ENCODE data around the gene PTDSS2.

Gene PTDSS2

DNA sequence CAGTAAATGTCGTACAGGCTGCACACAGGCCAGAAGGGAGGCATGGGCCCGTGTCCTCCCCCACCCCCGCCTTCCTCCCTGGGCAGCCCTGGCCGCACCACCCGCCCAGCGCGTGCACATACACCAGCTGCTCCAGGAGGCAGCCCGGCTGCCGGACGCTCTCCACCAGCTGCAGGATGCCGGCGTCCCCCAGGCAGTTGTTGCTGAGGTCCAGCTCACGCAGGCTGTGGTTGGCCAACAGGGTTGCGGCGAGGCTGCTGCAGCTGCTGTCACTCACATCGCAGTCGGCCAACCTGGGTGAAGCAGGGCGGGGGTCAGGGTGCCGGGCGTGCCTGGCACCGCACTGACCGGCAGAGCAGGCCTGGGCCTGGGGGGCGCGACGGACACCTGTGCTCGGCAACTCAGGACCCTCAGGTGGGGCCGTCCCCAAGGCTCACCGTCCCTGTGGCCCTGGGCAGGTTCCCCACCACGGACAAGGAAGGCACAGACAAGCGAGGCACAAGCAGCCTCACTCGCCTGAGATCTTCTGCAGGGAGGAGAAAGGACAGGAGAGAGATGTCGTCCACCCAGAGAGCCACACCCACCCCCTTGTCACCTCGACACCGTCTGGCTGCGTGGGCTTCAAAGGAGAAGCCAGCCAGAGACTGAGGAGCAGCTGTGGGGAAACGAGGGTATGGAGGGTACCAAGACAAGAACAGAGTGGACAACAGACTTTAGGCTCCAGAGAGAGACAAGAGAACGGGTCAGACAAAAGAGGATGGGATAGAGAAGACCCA lies 44.9 kb downstream of the PTDSS2 start:
- no peak for FAIRE-seq

DNA sequence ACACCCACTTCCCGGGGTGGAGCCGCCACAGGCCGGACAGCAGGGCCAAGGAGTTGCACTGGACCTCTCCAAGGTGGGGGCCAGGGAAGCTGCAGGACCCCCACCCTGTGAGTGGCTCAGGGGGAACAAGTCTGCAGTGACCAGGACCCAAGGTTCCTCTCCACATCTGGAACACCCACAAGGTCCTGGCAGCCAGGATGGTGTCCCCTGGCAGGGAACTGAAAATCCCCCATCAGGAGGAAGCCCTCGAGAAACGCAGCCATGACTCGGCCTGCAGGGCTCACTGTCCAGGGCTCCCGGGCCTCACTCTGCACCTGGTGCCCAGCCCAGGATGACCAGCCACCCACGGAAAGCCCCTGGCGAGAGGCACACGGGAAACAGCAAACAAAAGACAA lies 45.5 kb downstream of the PTDSS2 start:
- FAIRE-seq = no peak

DNA sequence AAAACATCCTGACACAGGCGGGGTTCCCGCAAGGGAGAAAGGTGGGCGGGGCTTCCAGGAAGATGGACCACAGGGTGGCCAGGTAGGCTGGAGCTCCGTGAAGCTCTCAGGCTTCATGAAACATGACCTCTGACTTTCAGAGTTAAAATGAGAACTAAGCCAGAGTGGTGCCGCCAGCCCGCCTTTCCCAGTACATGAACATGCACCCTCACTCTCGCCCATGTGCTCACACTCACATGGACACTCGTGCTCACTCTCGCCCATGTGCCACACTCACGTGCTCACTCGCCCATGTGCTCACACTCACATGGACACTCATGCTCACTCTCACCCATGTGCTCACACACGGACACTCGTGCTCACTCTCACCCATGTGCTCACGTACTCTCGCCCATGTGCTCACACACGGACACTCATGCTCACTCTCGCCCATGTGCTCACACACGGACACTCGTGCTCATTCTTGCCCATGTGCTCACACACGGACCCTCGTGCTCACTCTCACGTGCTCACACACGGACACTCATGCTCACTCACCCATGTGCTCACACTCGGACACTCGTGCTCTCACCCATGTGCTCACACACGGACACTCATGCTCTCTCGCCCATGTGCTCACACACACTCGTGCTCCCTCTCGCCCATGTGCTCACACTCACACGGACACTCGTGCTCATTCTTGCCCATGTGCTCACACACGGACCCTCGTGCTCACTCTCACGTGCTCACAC lies 46.9 kb downstream of the PTDSS2 start:
- no peak for FAIRE-seq

DNA sequence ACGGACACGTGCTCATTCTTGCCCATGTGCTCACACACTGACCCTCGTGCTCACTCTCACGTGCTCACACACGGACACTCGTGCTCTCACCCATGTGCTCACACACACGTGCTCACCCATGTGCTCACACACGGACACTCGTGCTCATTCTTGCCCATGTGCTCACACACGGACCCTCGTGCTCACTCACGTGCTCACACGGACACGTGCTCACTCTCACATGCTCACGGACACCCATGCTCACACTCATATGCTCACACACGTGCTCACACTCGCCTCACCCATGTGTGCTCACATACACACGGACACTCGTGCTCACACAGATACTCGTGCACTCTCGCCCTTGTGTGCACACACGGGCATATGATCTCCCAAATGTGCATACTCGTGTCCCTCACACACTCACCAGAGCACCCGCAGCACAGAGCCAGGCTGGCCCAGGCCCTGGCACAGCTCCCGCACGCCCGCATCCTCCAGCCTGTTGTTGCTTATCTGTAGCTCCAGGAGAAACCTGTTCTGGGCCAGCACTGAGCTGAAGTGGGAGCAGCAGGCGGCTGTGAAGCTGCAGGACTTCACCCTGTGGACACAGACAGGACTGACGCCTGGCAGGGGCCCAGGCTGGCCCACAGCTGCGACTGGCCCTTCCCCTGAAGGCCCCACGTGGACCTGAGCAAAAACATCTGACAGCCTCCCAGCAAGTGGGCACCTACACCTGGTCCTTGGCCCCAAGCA lies 47.7 kb downstream of the PTDSS2 start:
- no peak for FAIRE-seq

DNA sequence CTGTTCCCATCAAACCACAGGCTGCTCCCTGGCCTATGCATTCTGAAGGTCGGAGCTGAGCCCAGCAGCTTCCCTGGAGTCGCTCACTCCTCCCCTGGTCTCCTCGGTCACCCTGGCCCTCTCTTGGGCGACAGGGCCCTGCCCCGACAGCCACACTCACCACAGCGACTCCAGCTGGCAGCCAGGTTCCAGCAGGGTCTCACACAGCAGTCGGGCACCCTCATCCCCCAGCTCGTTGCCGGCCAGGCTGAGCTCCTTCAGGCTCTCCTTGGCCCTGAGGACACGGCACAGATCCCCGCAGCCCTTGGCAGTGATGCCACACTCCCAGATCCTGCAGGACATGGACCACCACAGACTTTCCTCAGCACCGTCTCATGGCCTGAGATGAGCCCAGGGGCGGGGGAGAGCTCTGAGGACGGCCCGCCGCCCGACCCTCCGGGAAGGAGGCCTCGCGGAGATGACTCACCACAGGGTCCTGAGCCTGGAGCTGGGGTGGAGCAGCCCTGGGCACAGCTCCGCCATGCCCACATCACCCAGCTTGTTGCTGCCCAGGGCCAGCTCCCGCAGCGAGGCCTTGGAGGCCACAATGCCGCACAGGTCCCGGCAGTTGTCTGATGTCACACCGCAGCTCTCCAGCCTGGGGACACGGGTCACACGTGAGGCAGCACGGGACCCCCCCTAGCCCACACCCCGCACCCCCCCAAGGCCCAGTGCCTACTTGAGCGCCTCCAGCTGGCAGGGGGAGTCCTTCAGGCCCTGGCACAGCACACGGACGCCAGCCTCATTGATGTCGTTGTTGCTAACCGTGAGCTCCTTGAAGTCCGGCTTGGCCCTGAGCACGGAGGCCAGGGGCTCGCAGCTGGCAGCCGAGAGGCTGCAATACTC lies 48.5 kb downstream of the PTDSS2 start:
- no peak for FAIRE-seq

DNA sequence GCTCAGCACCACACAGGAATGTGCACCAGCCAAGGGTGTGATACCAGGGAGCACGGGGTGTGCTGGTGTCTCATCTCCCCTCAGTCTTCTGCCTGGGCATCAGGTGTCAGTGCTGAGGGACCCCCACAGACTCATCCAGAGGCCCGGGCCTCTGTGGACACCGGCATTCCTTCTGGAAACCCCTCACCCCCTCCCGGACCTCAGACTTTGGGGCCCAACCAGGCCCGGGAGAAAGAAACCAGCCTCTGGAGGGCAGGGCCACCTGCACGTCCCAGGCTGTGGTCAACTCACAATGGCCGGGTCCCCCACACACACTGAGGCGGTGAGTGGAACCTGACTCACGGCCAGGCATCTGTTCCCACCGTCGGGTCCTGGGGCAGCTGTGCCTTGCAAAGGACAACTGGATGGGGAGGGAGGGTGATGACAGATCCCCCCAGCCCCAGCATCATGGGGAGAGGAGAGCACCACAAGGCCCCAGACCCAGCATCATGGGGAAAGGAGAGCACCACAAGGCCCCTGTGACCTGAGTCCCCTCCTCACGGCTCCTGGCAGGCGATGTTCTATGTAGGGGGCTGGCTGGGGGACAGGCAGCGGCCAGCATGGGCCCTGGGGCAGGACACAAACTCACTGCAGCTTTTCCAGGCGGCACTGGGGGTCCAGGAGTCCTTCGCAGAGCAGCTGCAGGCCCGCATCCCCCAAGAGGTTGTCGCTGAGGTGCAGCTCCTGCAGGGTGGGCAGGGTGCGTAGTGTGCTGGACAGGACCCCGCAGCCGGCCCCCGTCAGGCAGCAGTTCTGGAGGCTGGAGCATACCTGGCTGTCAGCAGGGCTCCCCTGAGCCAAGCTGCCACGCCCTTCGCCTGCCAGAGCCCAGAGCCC lies 49.4 kb downstream of the PTDSS2 start:
- no peak for FAIRE-seq

DNA sequence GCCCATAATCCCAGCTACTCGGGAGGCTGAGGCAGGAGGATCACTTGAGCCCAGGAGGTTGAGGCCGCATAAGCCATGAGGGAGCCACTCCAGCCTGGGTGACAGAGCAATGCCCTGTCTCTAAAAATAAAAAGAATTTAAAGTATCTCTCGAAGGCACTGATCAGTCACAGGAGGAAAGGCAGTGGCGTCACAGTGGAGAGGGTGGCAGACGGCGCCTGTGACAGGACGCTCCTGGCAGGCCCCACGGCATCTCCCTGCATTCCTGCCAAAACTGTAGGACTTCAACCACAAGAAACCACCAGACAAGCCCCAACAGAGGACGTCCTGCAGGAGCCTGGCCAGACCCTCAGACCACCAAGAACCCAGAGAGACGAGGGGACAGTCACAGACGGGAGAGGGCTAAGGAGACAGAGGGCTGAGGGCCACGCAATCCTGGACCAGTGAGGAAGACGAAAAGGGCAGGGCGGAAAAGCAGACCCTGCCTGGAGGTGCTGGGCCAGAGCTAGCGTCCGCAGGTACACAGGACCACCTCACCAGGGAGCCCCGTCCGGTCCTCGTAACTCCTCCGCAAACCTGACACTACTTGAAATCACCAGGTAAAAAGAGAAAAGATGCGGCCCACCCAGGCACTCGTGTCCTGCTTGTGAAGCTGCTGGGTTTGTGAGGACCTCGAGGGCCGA lies 51.1 kb downstream of the PTDSS2 start:
- no peak for FAIRE-seq

DNA sequence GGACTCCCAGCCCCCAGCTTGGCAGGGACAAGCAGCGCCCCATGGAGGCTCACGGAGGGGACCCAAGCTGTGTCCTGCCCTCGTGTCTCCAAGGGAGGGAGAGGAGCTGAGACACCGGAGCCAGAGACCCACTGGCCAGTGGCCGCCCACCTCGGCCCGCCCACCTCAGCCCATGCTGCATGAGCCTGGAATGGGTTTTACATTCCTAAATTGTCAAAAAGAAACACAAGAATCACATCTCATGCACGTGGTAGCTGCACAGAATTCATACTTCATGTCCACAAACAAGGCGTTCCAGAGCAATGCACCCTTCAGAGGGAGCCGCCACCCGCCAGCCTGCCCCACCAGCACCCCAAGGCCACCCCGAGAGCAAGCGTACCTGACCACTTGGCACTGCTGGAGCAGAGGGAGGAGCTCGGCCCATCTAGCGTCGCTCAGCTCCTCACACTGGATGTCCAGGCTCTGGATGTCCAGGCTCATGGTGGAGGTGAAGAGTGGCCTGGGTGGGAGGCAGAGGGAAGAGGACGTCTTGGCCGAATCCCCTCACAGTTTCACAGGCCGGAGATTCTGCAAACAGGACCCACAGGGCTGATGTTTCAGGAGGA lies 51.7 kb downstream of the PTDSS2 start:
- no peak for FAIRE-seq

DNA sequence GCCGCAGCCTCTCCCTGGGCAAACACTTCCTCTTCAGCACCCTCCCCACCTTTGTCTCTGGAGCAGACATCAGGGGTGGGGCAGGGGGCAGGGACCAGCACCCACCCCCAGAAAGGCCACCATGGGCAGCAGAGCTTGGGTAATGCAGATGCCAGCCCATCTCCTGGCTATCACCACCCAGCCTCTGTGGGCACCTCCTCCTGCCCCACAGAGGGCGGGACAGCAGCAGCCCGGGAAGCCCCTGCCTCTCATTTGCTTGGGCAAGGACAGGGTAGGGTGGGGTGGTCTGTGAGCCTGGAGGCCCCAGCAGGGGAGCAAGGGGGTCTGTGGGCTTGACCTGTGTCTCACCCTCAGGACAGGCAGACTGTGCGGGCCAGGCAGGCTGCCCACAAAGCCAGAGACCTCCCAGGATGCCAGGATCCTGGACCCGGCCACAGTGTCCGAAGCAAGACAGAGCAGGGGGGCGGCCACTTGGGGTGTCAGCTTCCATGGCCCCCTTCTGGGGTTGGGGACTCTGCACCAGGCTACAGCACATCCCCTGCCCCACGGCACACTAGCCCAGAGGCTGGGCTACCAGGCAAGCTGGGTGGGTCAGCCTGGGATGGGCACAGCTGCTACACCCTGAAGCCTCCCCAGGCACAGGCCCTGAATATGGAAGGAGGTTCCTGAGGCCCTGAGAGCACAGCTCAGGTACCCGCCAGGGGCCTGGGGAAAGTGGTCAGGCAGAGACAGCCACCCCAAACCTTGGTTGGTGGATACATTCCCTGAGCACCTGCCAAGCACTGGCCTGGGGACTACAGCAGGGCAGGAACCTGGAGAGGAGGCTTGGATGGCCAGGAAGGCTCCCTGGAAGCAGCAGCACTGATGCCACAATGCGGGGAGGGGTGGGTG lies 52.5 kb downstream of the PTDSS2 start:
- FAIRE-seq = no peak

DNA sequence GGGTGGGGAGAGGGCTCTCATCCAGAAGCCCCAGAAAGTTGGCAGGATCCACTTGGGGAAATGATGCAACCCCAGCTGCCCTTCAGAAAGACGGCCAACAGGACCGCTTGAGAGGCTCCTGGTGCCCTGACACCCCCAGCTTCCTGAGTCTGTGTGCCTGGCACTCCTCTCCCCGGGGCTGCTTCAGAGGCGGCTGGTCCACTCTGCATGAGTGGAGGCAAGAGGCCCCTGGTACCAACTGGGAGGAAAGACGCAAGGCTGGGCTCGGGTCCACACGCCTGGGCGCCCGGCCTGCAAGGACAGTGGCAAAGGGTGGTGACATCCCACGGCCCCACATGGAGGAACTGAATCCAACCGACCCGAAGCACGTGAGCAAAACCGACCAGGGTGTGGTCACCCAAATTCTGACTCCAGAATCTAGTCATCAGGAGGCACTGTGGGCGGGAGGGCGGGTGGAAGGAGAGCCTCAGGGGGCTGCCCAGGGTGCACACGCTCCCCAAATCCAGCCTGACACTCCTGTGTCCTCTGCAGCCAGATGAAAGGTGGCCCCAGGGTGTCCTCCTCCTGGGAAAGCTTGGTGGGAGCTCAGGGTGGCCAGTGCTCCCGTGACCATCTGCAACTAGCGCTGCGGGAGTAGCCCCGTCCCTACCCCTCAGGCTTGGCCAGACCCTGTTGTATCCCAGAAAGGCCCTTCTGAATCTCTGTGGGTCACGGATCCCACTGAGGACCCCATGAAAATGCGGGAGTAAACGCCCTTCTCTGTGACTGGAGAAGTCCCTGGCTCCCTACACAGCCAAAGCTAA lies 53.3 kb downstream of the PTDSS2 start:
- no peak for FAIRE-seq

DNA sequence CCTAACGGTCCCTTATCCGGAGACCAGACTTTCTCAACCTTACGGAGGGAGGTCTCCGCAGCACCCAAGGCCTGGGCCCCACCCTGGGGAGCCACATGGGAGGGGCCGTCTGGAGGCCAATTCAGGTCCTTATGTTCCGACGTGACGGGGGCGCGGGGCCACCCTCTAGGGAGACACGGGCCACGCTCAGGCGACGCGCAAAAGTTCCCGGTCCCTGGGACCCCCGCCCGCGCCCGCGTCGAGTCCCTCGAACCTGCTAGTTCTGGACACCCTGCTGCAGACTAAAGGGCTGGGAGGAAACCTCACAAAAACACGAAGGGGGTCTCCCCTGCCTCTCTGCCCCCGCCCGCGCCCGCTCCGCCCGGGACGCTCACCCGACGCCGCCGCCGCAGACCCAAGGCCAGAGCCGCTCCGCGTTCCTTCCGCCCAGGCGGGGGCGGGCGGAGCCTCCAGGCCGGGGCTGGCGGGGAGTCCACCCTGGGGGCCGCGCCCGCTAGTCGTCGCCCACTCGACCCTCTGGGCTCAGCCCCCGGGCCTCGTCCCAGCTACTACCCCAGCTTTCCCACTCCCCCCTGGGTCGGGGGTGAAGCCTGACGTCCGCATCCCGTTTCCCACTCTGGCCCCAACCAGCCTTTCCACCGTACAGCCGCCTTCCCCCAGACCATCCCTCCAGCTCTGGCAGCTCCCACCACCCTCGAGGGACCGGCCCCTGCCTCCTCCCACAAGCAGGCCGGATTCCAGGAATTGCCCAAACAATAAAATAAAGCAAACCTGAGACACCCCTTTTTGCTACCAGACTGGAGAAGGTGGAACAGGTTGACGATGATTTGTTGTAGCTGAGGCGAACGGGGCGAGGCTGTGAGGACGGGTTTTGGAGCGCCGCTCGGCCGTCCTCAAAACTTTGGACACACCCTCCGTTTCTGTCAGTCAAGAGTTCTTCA lies 54.2 kb downstream of the PTDSS2 start:
- no peak for FAIRE-seq

DNA sequence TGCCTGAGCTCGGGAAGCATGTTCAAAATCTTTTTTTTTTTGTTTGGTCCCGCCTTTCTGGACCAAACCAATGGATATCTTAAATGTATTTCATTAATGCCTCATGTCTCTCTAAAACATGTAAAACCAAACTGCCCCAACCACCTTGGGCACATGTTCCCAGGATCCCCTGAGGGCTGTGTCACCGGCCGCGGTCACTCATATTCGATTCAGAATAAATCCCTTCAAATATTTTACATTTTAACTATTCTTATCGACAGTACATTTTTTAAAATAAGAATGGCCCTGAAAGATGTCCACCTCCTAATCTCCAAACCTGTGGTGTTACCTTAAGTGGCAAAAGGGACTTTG lies 54.9 kb downstream of the PTDSS2 start:
- no peak for FAIRE-seq

DNA sequence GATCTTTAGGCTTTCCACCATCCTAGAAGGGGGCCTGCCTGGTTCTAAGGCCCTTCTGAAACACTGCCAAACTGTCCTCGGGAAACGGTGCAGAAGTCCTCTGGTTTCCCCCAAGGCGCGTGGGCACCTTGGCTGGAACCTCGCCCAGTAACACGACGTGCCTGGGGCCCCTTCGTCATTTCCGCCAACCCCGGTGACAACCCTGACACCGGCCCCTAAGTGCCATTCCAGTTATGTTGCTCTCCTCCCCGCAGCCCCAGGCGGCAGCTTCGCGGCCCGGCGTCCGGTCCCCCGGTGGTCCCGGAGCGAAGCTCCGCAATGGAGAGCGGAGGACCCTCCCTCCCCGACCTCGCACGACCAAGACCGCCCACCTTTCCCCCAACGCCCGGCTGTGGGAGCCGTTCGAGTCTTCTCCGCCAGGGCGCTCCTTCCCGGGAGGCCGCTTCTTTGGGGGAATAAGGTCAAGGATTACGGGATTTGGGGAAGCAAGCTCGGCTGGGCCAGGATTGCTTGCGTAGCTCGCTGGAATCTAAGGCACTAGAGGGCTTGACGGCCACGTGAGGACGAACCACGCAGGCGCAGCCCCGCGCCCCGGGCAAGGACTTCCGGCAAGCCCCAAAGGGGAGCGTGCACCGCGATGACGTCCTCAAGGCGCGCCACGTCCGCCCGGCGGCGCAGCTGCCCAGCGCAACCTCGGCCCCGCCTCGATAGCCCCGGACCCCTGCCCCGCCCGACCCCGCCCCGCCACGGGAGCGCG lies 56.3 kb downstream of the PTDSS2 start:
- FAIRE-seq = peak; percentile 65

DNA sequence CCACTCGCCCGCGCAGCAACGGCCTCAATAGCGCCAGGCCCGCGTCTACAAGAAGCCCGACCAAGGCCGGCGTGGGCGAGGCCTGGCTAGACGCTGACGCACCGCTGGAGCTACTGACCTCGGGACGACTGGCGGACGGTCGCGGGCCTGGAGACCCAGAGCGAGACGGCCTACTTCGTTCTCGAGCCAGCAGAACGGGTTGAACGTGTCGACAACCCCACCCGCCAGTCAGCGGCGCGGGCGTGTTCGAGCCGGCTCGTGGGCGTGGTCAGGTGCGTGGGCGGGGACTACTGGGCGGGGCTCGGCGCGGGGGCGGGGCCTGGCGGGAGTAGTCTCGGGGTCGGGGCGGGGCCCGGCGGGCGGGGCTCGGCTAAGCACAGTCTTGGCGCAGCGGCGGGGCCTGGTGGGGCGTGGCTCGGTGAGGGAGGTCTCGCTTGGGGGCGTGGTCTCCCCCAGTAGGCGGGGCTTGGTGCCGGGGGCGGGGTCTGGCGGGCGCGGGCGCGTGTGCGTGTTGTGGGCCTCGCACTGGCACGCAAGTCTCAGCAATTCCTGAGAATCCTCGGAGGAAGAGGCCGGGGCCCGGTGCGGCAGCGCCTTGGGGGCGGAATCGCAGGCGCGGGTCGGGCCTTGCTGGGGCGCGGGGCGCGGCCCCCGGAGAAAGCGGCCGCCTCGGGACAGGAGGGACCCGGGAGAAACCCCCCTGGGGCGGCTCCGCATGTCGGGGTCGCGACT lies 57.1 kb downstream of the PTDSS2 start, which contains the start of gene RNH1:
Gene RNH1 (minus strand): TSS at position 248 of the 732 bp plus-strand sequence. CDS start 5,080 bp downstream, outside the sequence.
- no peak for FAIRE-seq

DNA sequence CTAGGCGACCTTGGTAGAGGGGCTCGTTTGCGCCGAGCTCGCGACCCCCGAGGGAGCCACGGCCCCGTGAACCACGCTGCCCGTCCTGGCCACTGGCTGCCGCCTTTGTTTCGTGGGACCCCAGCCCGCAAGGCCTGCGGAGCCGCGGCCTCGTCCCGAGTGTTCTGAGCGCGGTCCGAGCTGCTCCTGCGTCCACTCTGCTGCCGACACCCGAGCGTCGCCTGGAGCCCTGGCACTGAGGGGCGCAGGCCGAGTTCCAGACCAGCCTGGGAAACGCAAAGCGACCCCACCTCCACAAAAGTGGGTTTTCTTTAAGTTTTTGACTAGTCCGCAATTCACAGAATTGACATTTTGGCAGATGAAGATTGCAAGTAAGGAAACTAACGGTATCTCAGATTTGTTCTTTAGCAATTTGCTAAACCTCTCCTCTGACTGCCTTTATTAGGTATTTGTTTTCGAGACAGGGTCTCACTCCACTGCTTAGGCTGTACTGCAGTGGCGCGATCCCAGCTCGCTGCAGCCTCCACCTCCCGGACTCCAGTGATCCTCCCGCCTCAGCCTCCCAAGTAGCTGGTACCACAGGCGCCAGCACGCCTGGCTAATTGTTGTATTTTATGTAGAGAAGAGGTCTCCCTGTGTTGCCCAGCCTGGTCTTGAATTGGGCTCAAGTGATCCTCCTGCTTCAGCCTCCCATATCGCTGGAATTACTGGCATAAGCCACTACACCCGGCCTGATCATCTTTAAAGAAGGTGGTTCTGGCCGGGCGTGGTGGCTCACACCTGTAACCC lies 57.8 kb downstream of the PTDSS2 start:
- FAIRE-seq = no peak
